Measurements from ENCODE around the gene PSTK.

The PSTK gene

GRCh38 chr10:122980209-122981065, at the start of gene PSTK:
TSS of gene PSTK (plus strand) at chr10:122980401. CDS start at chr10:122980480, 79 bp downstream.
- peak within 1 kb of the TSS; percentile 68 for H3K4me3 ChIP-seq (ENCODE audit: low read depth, low read length)
- peak; percentile 68 for DNase-seq (ENCODE audit: low read depth)

- H3K4me3 ChIP-seq (ENCODE audit: low read depth, low read length) = no peak overlapping the region
- DNase-seq (ENCODE audit: low read depth) = no peak
These were observed 48.9 kb upstream of the PSTK start for GRCh38 chr10:122931088-122931906.

- H3K4me3 ChIP-seq (ENCODE audit: low read depth, low read length) = no peak overlapping the region
- DNase-seq (ENCODE audit: low read depth) = no peak
These were observed 40.9 kb upstream of the PSTK start for GRCh38 chr10:122939133-122939855.

- no peak overlapping the region for H3K4me3 ChIP-seq (ENCODE audit: low read depth, low read length)
- peak; percentile 28 for DNase-seq (ENCODE audit: low read depth)
These were observed 40.2 kb upstream of the PSTK start for GRCh38 chr10:122939856-122940543.

- no peak overlapping the region for H3K4me3 ChIP-seq (ENCODE audit: low read depth, low read length)
- no peak for DNase-seq (ENCODE audit: low read depth)
These were observed 30.9 kb upstream of the PSTK start for GRCh38 chr10:122949296-122949695.

- DNase-seq (ENCODE audit: low read depth) = peak; percentile 96
- H3K4me3 ChIP-seq (ENCODE audit: low read depth, low read length) = peak within 1 kb of the TSS; percentile 78
These were observed 26.1 kb upstream of the PSTK start, which contains the start of gene C10orf88 for GRCh38 chr10:122953902-122954730. TSS of gene C10orf88 (minus strand) at chr10:122954227. CDS start at chr10:122954178, 49 bp downstream.

GRCh38 chr10:122954731-122955050, 25.5 kb upstream of the PSTK start:
- no peak for DNase-seq (ENCODE audit: low read depth)
- peak overlapping the region; percentile 78 for H3K4me3 ChIP-seq (ENCODE audit: low read depth, low read length)

GRCh38 chr10:122955892-122956291, 24.3 kb upstream of the PSTK start:
- DNase-seq (ENCODE audit: low read depth) = no peak
- H3K4me3 ChIP-seq (ENCODE audit: low read depth, low read length) = no peak overlapping the region

- no peak overlapping the region for H3K4me3 ChIP-seq (ENCODE audit: low read depth, low read length)
- DNase-seq (ENCODE audit: low read depth) = no peak
These were observed 22.7 kb upstream of the PSTK start for GRCh38 chr10:122957474-122957873.

GRCh38 chr10:122962405-122962804, 17.8 kb upstream of the PSTK start:
- H3K4me3 ChIP-seq (ENCODE audit: low read depth, low read length) = no peak overlapping the region
- no peak for DNase-seq (ENCODE audit: low read depth)

GRCh38 chr10:122966879-122967278, 13.3 kb upstream of the PSTK start:
- no peak for DNase-seq (ENCODE audit: low read depth)
- no peak overlapping the region for H3K4me3 ChIP-seq (ENCODE audit: low read depth, low read length)

GRCh38 chr10:122968698-122969097, 11.5 kb upstream of the PSTK start:
- H3K4me3 ChIP-seq (ENCODE audit: low read depth, low read length) = no peak overlapping the region
- DNase-seq (ENCODE audit: low read depth) = no peak

GRCh38 chr10:122974023-122974422, 6.2 kb upstream of the PSTK start:
- no peak for DNase-seq (ENCODE audit: low read depth)
- H3K4me3 ChIP-seq (ENCODE audit: low read depth, low read length) = no peak overlapping the region

GRCh38 chr10:122974543-122975064, 5.6 kb upstream of the PSTK start:
- DNase-seq (ENCODE audit: low read depth) = no peak
- no peak overlapping the region for H3K4me3 ChIP-seq (ENCODE audit: low read depth, low read length)

GRCh38 chr10:122981066-122981464, 864 bp downstream of the PSTK start:
- peak overlapping the region; percentile 68 for H3K4me3 ChIP-seq (ENCODE audit: low read depth, low read length)
- peak; percentile 21 for DNase-seq (ENCODE audit: low read depth)

- no peak overlapping the region for H3K4me3 ChIP-seq (ENCODE audit: low read depth, low read length)
- DNase-seq (ENCODE audit: low read depth) = no peak
These were observed 3.7 kb downstream of the PSTK start for GRCh38 chr10:122983898-122984297.

- DNase-seq (ENCODE audit: low read depth) = no peak
These were observed 4.5 kb downstream of the PSTK start for GRCh38 chr10:122984708-122985107.

GRCh38 chr10:122986335-122986734, 6.1 kb downstream of the PSTK start:
- DNase-seq (ENCODE audit: low read depth) = no peak
- no peak overlapping the region for H3K4me3 ChIP-seq (ENCODE audit: low read depth, low read length)

More at GRCh38 chr10:122984708-122985107, 4.5 kb downstream of the PSTK start:
- H3K4me3 ChIP-seq (ENCODE audit: low read depth, low read length) = no peak overlapping the region

All from skeletal muscle cell (primary cell).